DND-41 (cell line): ENCODE results near the gene DDC.

ENCODE experiments used
- ATAC-seq: fragments of 200-7000 bp; cut with Tn5 transposase; 3 replicates; pipeline ENCODE4 v1.9.1; 2021; ENCODE audit warnings: low read depth; ENCODE audit not compliant: insufficient read depth
- DNase-seq: peaks from one replicate; pipeline ENCODE4 v3.0.0-alpha.2; 2020
- H2AFZ ChIP-seq: 2 replicates; pipeline ENCODE4 v1.6.0; 2012; ENCODE audit warnings: low read depth, low read length
- H3K27ac ChIP-seq: 2 replicates; pipeline ENCODE4 v1.5.1; 2012; ENCODE audit warnings: low read length, inconsistent platforms
- H3K27me3 ChIP-seq: fragments of 200-600 bp; sonication (generic); 2 replicates; pipeline ENCODE4 v1.6.0; 2012; ENCODE audit warnings: low read length, mild to moderate bottlenecking, inconsistent platforms; ENCODE audit not compliant: insufficient read depth, poor library complexity
- H3K36me3 ChIP-seq: 2 replicates; pipeline ENCODE4 v1.5.1; 2012; ENCODE audit warnings: low read length, inconsistent platforms; ENCODE audit not compliant: insufficient read depth
- H3K4me1 ChIP-seq: 2 replicates; pipeline ENCODE4 v1.5.1; 2012; ENCODE audit warnings: mild to moderate bottlenecking, low read length; ENCODE audit not compliant: insufficient read depth
- H3K4me2 ChIP-seq: 2 replicates; pipeline ENCODE4 v1.6.0; 2012; ENCODE audit warnings: mild to moderate bottlenecking, moderate library complexity, low read length, inconsistent platforms; ENCODE audit not compliant: insufficient read depth
- H3K4me3 ChIP-seq, 2 experiments: fragments of 200-600 bp in 1 of 2; shearing (Covaris generic) in 1 of 2; 2 replicates each; pipeline ENCODE4 v1.5.1; 2012 to 2016; ENCODE audit warnings: inconsistent platforms in 2 of 2, low read length in 2 of 2, mild to moderate bottlenecking in 2 of 2, low read depth in 1 of 2, moderate library complexity in 1 of 2
- H3K79me2 ChIP-seq: 2 replicates; pipeline ENCODE4 v1.6.0; 2012; ENCODE audit warnings: low read length, inconsistent platforms; ENCODE audit not compliant: insufficient read depth
- H3K9ac ChIP-seq: 2 replicates; pipeline ENCODE4 v1.6.0; 2012; ENCODE audit warnings: low read depth, mild to moderate bottlenecking, inconsistent platforms, low read length, moderate library complexity
- H3K9me3 ChIP-seq: 2 replicates; pipeline ENCODE4 v1.5.1; 2012; ENCODE audit warnings: low read length, moderate library complexity, mild to moderate bottlenecking, inconsistent platforms; ENCODE audit not compliant: insufficient read depth, severe bottlenecking
- H4K20me1 ChIP-seq: 2 replicates; pipeline ENCODE4 v1.6.0; 2012; ENCODE audit warnings: low read length; ENCODE audit not compliant: insufficient read depth
- EZH2 ChIP-seq: IDR thresholded peaks from 3 replicates; pipeline ENCODE4 v1.6.1; 2012; ENCODE audit warnings: borderline replicate concordance, low read depth, mild to moderate bottlenecking, moderate library complexity, low read length, inconsistent platforms; ENCODE audit not compliant: severe bottlenecking
- TF ChIP-seq, protein P1 (sequence below): IDR thresholded peaks from 2 replicates; pipeline ENCODE4 v1.5.1; 2012; ENCODE audit warnings: borderline replicate concordance, low read length, moderate library complexity, mild to moderate bottlenecking; ENCODE audit not compliant: poor library complexity, severe bottlenecking; ENCODE audit errors: extremely low read depth

Gene DDC

DNA sequence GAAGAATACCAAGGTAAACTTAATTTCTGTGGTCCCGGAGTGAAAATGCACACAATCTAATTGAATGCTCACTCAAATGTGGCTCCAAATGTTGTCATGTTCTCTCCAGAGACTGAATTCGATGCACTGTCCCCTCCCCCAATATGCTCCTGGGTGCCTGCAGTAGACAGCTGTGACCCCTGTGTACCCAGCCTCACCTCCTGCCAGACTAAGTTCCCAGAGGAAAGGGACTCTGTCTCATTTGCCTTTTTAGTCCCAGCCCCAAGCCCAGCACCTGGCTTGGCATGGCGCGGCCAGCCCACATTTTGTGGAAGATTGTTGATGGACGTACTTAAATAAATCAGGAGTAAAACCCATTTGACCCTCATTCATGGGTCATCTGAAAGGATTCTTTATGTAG lies 93.2 kb downstream of the DDC start:
- H3K4me1 ChIP-seq: peaks cover 12% of the 10 kb centered on the region
- H3K79me2 ChIP-seq: no peaks in the 10 kb centered on the region
- ATAC-seq (no peak), DNase-seq (no peak)
- H3K27ac ChIP-seq: no peak overlapping the region
- no peaks in the 10 kb centered on the region for H3K36me3 ChIP-seq
- no peaks in the 10 kb centered on the region for H4K20me1 ChIP-seq
- H3K9ac ChIP-seq: no peak overlapping the region
- H3K27me3 ChIP-seq: no peaks in the 10 kb centered on the region
- no peak overlapping the region for H3K4me2 ChIP-seq
- H3K4me3 ChIP-seq: no peak overlapping the region
- no peak overlapping the region for H2AFZ ChIP-seq
- TF ChIP-seq, protein P1, sequence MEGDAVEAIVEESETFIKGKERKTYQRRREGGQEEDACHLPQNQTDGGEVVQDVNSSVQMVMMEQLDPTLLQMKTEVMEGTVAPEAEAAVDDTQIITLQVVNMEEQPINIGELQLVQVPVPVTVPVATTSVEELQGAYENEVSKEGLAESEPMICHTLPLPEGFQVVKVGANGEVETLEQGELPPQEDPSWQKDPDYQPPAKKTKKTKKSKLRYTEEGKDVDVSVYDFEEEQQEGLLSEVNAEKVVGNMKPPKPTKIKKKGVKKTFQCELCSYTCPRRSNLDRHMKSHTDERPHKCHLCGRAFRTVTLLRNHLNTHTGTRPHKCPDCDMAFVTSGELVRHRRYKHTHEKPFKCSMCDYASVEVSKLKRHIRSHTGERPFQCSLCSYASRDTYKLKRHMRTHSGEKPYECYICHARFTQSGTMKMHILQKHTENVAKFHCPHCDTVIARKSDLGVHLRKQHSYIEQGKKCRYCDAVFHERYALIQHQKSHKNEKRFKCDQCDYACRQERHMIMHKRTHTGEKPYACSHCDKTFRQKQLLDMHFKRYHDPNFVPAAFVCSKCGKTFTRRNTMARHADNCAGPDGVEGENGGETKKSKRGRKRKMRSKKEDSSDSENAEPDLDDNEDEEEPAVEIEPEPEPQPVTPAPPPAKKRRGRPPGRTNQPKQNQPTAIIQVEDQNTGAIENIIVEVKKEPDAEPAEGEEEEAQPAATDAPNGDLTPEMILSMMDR: no peak
- H3K9me3 ChIP-seq: no peaks in the 10 kb centered on the region

DNA sequence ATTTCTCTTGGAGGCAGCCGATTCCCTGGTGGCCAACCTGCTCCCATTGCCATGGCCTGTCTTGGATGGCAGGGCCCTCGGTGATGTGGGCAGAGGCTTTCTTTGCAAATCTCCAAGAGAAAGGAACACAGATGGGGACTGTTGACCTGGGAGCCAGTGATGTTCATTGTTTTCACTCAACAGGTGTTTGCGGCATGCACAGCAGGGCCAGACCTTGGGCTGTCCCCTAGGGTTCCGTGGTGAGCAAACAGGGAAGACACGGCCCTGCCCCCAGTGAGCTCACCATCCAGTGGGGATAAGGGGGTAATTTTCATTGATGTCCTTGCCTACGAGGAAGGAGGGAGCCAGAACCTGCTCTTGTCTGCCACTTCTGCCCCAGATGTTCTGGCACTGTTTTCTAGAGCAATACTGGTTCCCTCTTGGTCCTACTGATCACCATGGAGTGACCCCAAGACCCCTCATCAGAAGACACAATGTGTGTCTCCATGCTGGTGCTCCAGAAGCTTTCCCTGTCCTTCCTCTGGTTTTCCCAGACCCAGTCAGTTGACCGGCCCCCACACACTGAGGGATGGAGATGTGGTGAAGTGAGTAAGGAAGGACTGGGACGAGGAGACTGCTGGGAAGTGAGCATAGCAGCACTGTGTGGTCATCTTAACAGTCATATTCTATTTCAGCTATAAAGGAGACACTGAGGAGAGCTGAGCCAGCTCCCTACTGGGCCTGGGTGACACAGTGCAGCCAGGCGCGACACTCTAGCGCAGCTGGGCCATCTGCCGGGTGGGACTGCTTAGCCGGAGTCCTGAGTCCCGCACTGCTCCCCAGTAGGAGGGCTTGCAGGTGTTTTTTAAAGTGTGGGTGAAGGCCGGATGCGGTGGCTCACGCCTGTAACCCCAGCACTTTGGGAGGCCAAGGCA lies 94.7 kb downstream of the DDC start:
- Histone ChIP-seq H4K20me1 (no peaks in the 10 kb centered on the region), H3K9me3 (no peaks in the 10 kb centered on the region), H2AFZ (no peak overlapping the region), H3K27me3 (no peaks in the 10 kb centered on the region), H3K4me3 (no peak overlapping the region), H3K4me1 (peaks cover 12% of the 10 kb centered on the region), H3K9ac (no peak overlapping the region), H3K4me2 (no peak overlapping the region), H3K27ac (no peak overlapping the region), H3K79me2 (no peaks in the 10 kb centered on the region), H3K36me3 (no peaks in the 10 kb centered on the region)
- DNase-seq (no peak), ATAC-seq (no peak)
- no peak for TF ChIP-seq EZH2
- TF ChIP-seq, protein P1: no peak

DNA sequence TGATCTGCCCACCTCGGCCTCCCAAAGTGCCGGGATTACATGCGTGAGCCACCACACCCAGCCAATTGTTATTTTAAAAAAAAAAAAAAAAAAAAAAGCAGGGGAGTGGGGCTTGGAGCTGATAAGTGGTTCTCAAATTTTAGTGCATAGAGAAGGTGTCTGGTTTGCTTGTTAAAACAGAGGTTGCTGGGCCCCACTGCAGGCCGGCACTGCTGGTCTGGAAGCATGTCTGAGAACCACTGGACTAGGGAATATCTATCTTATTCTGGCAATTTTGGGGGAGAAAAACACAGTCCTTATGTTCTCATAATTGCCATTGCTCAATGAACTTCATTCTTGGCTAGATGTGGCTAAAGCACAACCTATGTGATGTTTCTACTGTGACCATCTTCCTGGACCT lies 96.0 kb downstream of the DDC start:
- Histone ChIP-seq H2AFZ (no peak overlapping the region), H3K27me3 (no peaks in the 10 kb centered on the region), H3K9me3 (no peaks in the 10 kb centered on the region), H4K20me1 (no peaks in the 10 kb centered on the region), H3K4me1 (peaks cover 12% of the 10 kb centered on the region), H3K4me3 (no peak overlapping the region), H3K79me2 (no peaks in the 10 kb centered on the region), H3K27ac (no peak overlapping the region), H3K36me3 (no peaks in the 10 kb centered on the region), H3K9ac (no peak overlapping the region), H3K4me2 (no peak overlapping the region)
- TF ChIP-seq EZH2: no peak
- no peak for ATAC-seq
- no peak for DNase-seq

DNA sequence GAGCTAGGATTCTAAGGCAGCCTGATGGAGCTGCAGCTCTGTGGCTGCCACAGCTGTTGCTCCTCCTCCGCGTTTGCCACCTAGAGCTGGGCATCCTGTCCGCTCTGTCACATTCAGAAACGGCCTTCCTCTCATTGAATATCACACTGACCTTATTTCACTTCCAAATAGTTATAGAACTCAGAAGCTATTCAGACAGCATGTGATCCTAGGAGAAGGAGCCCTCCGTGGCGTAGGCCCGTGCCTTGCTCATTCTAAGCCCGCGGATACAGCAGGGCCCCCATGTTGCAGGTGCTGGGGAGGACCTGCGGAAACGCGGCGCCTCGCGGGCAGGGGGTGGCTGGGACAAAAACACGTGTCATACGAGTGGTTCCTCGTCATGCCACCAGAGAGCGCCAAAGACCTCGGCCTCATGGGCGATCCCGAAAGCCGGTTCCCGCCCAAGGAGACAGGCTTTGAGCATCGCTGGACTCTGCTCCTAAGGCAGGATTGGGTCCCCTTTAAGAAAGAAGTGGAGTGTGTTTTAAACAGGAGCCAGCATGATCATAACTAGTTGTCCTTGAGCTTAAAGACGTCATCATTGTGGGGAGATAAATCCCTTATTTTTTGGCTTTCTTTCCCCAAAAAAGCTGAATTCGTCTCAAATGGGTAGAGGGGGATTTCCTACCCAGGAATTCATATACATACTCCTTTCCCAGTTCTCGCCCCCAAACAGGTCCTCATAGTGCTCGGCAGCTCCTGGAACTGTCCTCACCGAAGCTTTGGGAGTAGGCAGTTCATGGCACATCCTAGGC lies 97.2 kb downstream of the DDC start:
- no peaks in the 10 kb centered on the region for H4K20me1 ChIP-seq
- H3K4me3 ChIP-seq: peak overlapping the region in 1 of 2 experiments; percentile 35; a peak in 2 of 4 replicates
- no peaks in the 10 kb centered on the region for H3K36me3 ChIP-seq
- H3K27me3 ChIP-seq: no peaks in the 10 kb centered on the region
- ATAC-seq (peak; percentile 96), DNase-seq (peak; percentile 86)
- H3K9ac ChIP-seq: peak overlapping the region; percentile 27
- no peak overlapping the region for H3K27ac ChIP-seq
- TF ChIP-seq, protein P1: peak; percentile 97
- TF ChIP-seq EZH2: no peak
- H3K4me2 ChIP-seq: peak overlapping the region; percentile 68
- H3K9me3 ChIP-seq: no peaks in the 10 kb centered on the region
- peaks cover 12% of the 10 kb centered on the region for H3K4me1 ChIP-seq
- H2AFZ ChIP-seq: peak overlapping the region; percentile 90
- no peaks in the 10 kb centered on the region for H3K79me2 ChIP-seq
